ENCODE results near the gene TMEM53.
"Not testable (repeated sequence)": the region's sequence is repeated elsewhere in the genome, so short reads cannot be mapped to it uniquely, and the experiment has no call there.

Gene TMEM53

DNA sequence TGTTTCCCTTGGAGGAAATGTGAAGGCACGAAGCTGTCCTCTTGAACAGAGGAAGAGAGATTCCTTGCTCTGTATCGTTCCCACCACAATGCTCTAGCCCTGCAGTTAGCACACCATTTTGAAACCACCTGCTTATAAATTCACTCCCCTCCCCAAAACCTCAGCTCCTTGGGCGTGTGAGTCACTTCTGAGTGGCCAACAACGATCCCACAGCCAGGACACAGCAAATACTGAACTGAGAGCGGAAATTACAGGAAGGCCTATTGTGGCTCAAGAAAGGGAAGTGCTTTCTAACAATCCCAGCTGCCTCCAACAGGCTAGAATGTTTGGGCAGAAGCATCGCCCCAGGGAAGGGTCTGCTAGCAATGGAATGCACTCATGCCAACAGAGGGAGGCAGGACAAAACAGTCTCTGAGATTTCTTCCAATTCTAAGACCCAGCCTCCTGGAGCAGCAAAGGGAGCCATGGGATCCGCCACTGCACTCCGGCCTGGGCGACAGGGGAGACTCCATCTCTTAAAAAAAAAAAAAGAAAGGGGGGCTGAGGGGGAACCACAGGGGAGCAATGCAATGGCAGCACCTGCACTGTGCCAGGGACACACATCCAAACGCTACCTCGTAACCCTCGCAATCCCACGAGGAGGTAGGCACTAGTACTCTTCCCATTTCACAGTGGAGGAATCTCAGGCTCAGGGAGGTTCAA is 1.9 kb downstream of the TMEM53 start:
- DNase-seq (ENCODE audit: low read depth), result no peak

DNA sequence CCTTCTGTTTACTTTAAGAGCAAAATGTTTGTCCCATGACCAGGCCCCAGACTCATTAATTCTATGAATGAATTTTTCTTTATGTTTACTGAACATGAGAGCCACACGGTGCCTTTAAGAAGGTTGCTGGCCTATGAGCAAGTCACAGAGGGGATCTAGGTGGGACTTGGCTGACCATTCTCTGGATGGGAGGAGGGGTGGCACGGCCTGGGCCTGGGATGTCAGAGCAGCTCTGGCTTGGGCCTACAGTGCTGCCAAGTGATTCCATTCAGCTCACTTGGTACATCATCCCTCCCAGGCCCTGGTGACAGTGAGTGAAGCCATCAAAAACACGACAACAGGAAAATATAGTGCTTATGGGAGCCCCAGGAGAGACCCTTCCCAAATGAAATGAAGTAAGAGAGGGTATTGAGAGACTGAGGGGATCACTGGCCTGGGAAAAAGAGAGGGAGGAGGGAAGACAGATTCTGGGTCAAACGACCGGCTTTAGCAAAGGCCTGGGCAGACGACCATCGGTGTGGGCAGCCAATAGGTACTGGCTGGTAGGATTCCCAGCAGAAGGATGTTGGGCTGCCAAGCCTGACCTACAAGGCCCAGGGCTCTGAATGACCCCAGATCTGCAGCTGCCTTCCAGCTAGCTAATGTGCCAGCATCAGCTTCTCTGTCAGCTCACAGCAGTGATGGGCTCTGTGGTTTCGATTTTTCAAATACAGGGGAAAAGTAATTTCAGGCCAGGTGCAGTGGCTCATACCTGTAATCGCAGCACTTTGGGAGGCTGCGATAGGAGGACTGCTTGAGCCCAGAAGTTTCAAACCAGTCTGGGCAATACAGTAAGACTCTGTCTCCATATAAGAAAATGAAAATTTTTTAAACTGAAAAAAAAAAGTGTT is 3.3 kb downstream of the TMEM53 start:
- DNase-seq (ENCODE audit: low read depth), result no peak

DNA sequence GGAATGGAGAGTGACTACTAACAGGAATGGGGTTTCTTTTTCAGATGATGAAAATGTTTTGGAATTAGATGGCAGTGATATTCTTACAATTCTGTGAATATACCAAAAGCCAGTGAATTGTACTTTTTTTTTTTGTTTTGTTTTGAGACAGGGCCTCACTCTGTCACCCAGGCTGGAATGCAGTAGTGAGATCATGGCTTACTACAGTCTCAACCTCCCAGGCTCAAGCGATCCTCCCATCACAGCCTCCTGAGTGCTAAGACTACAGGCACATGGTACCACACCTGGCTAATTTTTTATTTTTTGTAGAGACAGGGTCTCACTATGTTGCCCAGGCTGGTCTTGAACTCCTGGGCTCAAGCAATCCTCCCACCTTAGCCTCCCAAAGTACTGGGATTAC is 7.6 kb downstream of the TMEM53 start:
- DNase-seq (ENCODE audit: low read depth), result not testable (repeated sequence)

DNA sequence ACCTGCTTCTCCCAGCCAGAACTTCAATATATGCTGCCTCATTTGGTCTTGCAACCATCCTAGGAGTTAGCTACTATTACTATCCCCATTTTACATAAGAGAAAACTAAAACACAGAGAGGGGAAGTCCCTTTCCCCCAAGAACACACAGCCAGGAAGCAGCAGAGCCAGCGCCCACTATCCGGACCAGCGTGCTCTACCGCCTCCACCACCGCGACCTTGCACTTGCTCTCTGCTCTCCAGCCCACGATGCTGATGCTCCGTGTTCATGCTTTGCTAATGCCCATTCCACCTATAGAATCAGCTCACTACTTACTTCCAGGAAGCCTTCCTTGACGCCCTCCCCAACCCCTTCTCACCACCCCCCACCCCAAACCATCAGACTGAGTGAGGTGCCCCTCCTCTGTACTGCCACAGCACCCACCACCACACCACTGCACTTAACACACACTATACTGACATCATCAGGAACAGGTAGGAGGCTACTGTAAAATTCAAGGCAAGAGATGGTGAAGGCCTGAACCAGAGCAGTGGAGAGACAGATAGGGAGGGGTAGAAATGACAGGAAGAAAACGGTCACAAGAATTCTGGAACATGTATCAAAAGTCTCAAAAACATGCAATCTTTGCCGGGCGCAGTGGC is 9.4 kb downstream of the TMEM53 start:
- DNase-seq (ENCODE audit: low read depth), result no peak

DNA sequence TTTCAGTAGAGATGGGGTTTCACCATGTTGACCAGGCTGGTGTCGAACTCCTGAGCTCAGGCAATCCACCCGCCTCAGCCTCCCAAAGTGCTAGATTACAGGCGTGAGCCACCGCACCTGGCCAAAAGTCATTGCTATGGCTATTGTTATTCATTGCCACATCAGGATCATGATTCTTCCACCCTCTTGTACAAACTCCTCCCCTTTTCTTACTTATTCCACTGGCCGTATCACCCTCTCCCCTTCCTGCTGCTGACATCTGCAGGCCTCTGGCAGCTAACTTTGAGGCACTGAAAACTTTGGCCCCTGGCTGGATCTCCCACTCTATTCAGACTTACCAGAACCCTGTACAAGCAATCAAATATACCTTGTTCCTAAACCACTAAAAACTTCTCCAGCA is 10.9 kb downstream of the TMEM53 start:
- DNase-seq (ENCODE audit: low read depth), result no peak

DNA sequence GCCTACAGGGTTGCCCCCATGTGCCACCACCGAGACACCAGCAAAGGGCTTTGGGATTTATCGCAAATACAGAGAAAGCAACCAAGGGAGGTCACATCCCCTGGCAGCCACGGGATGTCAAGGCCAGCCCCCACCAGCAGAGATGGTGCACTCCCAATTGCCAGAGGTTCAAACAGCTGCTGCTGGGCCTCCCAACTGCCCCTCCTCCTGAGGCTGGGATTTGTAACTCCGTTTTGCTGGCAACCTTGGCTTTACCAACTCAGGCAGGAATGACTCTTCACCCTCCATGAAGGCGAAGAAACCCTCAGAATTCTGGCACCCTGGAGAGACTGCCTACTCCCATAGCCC is 11.6 kb downstream of the TMEM53 start:
- no peak for DNase-seq (ENCODE audit: low read depth)

DNA sequence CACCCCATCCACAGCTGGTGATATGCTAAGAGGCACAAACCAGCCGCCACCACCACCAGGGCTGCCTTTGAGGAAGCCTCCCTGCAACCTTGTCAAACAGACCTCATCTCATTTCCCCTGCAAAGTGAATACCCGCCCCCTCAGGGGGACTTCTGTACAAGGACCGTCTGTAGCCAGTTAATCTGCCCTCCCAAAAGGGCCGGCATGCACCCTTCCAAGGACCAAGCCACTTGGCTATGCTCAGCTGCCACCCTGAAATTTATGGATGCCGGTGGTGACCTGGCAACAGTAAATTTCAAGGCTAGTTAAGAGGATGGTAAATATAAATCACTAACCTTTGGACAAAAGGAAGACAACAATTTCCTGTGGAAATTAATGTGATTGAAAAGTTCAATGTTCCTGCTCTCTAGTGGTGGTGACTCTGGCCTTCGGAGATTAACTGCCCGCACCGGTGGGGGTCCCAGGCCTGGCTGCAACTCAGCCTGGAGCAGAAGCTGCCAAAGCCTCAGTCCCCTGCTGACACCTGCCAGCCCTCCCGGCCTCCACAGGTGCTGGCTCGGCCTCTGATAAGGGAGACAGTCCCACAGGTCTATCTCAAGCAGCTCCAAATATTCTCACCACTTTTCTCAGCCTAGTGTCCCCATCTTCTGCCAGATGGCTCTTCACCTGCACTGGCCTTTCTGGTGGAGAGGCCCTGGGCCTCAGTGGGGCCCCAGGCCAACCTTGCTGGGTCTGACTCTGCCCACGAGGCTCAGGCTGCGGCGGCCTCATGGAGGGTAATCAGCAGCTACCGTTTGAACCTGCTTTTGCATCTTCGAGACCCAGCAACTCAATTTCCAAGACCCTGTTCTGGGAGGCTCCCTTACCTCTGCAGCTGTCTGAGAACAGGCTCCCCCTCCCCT is 12.2 kb downstream of the TMEM53 start:
- DNase-seq (ENCODE audit: low read depth), result no peak

DNA sequence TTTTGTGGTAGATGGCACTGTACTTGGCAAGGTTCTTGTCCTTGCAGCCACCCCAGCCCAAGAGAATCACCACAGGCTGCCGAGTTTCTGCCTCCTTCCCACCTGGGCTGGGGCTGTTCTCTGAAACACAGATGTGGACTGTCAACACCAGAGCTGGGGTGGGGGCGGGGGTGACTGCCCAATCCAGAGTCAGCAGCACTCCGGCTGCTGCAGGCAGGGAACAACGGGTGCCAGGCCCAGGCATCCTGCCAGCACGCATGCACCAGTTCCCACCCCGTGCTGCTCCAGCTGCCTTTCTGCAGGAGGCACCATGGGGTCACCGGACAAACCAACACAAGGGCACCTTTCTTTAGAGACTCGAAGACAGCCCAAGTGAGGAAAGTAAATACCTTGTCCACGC is 14.1 kb downstream of the TMEM53 start:
- DNase-seq (ENCODE audit: low read depth), result no peak

DNA sequence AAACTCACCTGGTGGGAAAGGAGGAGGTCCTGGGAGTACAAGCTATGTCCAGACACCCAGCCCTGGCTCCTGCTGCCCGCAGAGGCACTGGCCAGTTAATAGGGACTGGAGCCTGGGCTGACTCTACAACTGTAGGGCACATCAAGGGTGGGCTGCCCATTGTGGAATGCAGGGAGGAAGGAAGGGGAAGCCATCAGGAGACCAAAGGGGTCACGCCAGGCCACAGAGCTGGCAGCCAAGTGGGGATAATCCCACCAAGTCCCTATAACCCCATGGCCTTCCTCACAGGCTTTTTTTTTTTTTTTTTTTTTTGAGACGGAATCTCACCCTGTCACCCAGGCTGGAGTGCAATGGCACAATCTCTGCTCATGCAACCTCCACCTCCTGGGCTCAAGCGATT is 14.7 kb downstream of the TMEM53 start:
- DNase-seq (ENCODE audit: low read depth), result no peak

DNA sequence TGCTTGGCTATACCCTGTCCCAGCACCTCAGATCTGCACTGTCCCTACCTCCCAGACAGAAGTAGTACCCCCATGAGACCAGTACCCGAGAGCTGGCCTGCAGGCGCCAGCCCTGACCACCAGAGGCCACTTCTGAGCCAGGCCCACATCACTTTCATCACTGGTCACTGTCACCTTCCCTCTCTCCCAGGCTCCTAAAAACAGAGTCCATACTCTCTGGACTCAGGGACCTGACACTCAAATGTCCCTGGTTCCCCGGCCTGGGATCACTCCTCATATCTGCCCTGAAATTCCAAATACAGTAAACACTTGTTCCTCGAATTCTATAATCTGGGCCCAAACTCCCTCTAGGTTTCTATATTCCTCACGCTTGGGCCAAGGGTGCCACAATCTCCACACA is 18.7 kb downstream of the TMEM53 start:
- DNase-seq (ENCODE audit: low read depth), result no peak

DNA sequence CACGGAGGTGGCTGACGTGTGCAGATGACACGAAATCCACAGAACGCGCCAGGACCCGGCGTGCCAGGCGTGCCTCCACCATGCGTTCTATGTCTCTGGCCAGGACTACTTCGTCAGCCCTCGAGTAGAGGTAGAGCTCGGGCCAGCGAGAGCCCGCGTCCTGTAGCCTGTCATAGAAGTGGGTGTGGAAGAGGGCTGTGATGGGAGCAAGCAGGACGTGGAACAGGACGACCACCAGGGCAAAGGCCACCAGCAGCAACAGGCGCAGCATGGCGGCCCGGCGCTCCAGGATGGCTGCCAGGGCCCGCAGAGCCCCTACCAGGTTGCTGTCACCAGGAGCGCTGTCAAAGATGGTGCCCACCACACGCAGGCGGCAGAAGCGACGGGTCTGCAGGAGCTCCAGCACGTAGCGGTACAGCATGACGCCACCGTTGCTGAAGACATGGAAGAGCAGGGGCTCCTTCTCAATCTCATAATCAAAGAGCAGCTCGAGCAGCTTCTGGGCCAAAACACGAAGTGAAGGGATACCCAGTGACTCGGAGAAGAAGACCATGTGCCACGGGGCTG is 19.6 kb downstream of the TMEM53 start:
- no peak for DNase-seq (ENCODE audit: low read depth)

DNA sequence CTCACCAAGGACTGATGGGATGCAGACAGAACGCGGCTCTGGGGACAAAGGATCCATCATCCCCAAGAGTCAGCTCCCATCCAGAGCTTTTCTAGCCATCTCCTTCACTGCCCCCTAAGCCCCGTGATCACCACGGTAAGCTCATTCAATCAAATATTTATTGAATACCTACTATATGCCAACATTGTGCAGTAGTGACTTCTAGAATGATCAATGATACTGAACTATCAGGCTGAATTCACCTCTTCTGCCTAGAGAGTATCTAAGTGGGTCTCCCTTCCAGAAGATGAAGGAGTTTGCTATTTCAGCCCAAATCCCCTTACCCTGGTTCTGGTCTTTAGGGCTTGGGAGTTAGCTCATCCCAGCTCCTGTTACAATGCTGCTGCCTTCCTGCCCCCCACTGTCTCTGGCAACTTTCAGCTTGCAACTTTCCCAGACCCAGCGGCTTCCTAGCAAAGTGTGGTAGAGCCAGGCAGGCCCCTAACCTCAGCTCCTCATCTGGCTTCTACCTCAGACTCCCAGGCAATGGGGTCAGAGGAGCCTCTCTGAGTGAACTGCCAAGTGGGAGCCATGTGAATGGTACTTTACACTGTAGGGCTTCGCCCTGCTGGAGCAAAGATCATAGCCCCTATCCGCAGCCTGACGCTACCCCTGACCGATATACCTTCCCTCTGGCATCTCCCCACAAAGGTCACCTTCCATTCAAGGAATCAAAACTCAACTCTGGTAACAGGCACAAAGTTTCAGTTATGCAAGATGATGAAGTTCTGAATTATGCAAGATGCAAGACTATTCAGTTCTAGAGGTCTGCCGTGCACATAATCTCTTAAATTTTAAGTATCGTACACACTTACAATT is 20.9 kb downstream of the TMEM53 start:
- no peak for DNase-seq (ENCODE audit: low read depth)

DNA sequence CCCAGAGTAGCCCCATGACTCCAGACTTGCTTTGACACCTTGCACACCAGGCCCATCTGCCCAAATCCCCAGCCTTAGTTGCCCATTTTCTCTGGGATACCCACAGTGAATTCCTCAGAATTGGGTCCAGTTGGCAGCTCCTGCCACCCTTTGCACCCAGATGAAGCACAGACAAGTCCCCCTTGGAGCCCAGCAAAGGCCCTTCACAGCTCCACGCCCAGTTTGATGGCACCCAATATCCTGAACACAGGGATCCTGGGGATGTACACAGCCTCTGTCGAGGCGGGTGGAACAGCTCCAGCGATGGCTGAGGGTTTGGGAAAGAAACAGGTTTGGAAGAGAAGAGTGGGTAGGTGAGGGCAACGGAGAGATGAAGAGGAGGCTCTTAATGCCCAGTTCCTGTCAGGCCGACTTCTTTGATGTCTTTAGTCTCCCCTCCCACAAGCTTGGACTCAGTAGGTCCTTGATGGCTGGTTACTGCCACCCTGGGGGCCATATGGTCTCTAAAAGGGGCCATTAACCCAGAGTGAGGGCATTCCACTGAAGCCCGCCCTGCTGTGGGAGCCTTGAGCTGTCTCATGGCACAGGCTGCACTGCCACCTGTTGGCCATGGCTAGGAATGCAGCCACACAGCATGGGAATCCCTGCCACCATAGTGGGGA is 21.7 kb downstream of the TMEM53 start:
- DNase-seq (ENCODE audit: low read depth), result no peak

DNA sequence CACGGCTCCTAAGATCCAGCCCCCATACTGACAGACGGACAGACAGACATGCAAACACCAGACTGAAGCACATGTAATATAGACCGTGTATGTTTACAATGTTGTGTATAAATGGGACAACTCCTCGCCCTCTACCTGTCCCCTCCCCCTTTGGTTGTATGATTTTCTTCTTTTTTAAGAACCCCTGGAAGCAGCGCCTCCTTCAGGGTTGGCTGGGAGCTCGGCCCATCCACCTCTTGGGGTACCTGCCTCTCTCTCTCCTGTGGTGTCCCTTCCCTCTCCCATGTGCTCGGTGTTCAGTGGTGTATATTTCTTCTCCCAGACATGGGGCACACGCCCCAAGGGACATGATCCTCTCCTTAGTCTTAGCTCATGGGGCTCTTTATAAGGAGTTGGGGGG is 23.2 kb downstream of the TMEM53 start:
- DNase-seq (ENCODE audit: low read depth), result no peak

DNA sequence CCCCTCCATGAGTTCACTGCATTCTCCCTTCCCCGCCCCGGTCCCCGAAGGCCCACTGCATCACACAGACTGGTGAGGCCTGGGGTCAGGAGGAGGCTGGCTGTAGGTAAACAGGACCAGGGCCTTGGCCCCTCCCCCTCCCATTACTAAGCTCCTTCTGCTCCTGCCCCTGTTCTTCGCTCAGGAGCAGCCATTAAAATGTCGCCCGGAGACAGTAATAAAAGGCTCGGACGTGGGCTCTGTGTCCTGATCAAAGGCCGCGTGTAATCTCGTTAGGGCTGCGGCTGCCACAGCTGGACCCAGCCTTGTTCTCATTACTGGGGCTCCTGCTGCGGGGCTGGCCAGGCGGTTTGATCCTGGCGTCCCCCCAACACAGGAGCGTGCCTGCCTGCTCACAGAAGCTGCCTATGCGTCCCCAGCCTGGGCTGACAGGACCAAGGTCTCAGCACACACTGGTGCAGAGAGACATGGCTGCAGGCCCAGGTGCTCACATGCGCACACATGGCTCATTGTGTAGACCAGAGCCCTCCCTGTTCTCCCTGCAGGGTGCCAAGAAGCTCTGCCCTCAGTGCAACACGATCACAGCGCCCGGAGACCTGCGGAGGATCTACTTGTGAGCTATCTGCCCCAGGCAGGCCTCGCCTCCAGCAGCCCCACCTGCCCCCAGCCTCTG is 24.0 kb downstream of the TMEM53 start:
- no peak for DNase-seq (ENCODE audit: low read depth)

DNA sequence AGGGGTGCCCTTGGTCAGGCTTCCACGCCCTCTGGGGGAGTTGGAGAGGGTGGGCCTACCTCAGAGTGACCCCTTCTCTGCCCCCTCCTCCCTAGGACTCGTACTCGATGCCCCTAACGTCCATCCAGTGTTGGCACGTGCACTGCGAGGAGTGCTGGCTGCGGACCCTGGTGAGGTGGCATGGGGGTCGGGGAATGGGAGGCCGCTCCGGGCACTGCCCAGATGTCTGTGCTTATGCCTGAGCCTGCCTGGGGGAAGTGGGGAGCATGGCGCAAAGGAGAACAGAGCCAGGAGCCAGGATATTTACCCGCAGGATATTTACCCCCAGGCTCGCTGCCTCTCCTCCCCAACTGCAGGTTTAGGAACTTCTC is 24.5 kb downstream of the TMEM53 start:
- DNase-seq (ENCODE audit: low read depth), result no peak

DNA sequence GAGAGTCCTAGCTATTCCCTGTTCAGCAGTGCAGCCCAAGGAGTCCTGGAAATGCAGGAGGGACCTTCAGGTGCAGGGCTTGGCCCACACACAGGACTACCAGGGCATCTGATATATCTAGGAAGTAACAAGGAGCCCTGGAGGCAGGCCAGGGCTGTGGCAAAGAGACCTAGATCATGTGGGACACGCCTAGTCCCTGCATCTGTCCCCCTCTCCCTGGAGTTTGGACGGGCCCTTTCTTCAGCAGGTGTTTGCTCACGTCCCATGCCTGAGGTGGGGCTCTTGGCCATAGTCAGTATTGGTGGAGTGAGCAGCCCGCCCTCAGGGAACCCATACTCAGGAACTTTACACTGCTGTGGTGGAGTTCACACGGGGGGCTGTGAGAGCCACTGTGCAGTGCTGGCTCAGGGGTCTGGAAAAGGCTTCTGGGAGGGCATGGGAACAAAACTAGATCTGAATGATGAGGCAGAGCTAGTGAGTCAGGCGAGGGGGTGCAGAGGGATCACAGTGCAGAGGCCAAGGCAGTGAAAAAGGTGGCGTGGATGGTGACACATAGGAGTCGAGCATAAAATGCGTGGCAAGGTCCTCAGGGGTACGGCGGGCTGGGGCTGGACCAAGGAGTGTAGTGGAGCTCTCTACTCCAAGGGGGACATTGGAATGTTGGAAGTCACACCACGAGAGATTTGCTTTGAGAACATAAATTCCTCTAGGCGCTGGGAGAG is 25.6 kb downstream of the TMEM53 start:
- DNase-seq (ENCODE audit: low read depth), result no peak

DNA sequence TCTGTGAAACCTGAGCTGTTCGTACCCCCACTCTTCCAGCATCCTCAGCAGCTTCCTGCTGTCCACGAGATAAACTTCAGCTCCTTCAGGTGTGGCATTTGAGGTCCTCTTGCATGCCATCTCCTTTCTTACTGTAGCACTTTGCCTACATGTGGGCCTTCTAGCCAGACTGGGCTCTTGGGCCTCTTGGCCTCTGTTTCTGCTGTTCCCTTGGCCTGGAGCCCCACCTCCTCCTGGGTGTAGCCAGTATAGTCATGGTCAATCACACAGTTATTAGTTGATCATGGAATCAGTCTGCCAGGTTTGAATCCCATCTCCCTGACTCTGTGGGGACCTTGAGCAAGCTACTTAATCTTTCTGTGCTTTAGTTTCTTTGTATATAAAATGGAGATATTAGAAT is 26.4 kb downstream of the TMEM53 start:
- DNase-seq (ENCODE audit: low read depth), result no peak

All from HS-27A (cell line).